HUES6 (cell line): ENCODE measurements around the gene MBNL3.

Experiments
- H3K27ac ChIP-seq: 2 replicates; pipeline ENCODE4 v1.7.0; 2013; ENCODE audit warnings: low read depth, mild to moderate bottlenecking, low read length, inconsistent platforms
- H3K27me3 ChIP-seq: 2 replicates; pipeline ENCODE4 v1.6.1; 2013; ENCODE audit warnings: low read length; ENCODE audit not compliant: control insufficient read depth, insufficient read depth
- H3K36me3 ChIP-seq: 2 replicates; pipeline ENCODE4 v1.6.1; 2013; ENCODE audit warnings: low read length; ENCODE audit not compliant: control insufficient read depth, insufficient read depth
- H3K4me1 ChIP-seq: 2 replicates; pipeline ENCODE4 v1.6.1; 2013; ENCODE audit warnings: low read length; ENCODE audit not compliant: control insufficient read depth, insufficient read depth
- H3K4me3 ChIP-seq: 2 replicates; pipeline ENCODE4 v1.5.1; 2013; ENCODE audit warnings: low read depth, low read length
- H3K9ac ChIP-seq: one replicate; pipeline ENCODE4 v1.6.1; 2013; ENCODE audit warnings: mild to moderate bottlenecking, low read length
- H3K9me3 ChIP-seq: 2 replicates; pipeline ENCODE4 v1.6.1; 2013; ENCODE audit warnings: low read depth, low read length; ENCODE audit not compliant: control insufficient read depth, insufficient read depth

The MBNL3 gene

DNA sequence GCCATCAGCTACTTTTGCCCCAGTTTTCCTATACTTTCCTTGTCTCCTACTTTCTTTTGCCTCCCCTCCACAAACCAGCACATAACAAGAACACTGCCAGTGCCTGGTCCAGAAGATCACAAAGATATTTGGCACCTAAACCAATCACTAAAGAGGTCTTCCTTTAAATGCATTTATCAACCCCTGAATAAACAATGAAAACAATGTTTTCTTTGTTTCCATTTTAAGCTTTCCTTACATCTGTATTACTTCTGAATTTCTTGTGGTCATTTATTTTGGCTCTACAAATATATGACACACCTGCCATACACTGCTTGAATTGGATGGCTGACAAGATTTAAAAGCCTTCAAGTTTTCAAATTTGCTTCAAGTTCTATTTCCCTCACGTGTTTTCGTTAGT lies 43.9 kb downstream of the MBNL3 start:
- Histone ChIP-seq H3K27ac (no peak overlapping the region), H3K36me3 (no peaks in the 10 kb centered on the region), H3K9me3 (peaks cover 4% of the 10 kb centered on the region; the same call in 1 of the 2 replicates), H3K27me3 (no peaks in the 10 kb centered on the region; the same call in 1 of the 2 replicates), H3K9ac (no peak overlapping the region), H3K4me1 (no peaks in the 10 kb centered on the region), H3K4me3 (no peak overlapping the region)

DNA sequence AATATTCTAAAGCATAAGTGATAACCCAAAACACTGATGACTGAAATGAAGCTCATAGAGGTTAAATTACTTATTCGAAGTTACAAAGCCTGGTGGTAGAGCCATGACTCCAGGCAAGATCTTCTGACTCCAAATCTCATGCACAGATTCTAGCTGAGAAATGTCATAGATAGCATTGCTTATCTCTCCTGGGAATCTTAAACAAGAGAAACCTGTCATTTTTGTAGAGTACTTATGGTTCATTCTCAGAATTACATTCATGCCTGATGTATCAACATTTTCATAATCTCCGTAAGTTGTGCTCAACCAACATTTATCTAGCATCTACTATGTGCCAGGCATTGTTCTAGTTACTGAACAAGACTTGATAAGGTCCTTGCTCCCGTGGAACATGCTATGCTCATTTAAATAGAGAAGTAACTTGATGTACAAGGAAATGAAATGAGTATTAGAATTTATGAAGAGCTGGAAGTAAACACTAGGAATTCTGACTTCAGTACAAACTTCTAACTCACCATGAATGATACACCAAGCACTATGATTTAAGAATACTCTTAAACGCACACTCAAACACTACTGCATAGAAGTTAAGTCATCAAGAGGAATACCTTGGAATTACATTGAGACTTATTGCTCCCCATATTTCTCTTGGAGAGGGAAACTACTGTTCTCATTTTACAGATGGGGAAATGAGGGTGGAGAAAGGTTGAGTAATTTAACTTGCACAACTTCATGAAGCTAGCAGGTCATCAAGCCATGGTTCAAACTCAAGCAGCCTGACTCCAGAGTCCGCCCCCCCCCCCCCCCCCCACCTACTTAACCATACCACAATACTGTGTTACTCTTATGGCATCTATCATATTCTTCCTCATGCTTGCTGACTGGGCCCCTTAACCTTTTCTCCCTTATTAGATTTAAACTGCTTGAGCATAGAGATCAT lies 45.4 kb downstream of the MBNL3 start:
- Histone ChIP-seq H3K9me3 (peaks cover 4% of the 10 kb centered on the region; the same call in 1 of the 2 replicates), H3K36me3 (no peaks in the 10 kb centered on the region), H3K27ac (no peak overlapping the region), H3K4me1 (no peaks in the 10 kb centered on the region), H3K27me3 (no peaks in the 10 kb centered on the region; the same call in 1 of the 2 replicates), H3K4me3 (no peak overlapping the region), H3K9ac (no peak overlapping the region)

DNA sequence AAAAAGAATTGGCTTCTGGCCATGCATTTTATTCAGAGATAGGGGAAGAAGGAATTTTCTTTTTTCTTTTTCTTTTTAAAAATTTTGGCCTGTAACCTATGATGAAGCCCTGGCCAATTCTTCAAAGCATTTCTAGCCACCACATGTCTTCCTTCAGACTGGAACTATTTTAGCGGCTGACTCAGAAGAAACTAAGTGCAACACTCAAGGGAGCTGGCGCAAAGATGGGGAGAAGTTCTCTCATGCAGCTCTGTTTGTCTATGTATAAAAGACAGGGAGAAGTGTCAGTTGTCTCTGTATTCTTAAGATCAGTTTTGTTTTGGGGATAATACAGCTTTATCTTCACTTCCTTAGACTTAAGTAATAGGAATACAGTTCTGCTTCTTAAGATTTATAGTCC lies 46.1 kb downstream of the MBNL3 start:
- no peak overlapping the region for H3K9ac ChIP-seq
- H3K9me3 ChIP-seq, result peaks cover 4% of the 10 kb centered on the region; the same call in 1 of the 2 replicates
- no peak overlapping the region for H3K4me3 ChIP-seq
- no peaks in the 10 kb centered on the region for H3K36me3 ChIP-seq
- no peaks in the 10 kb centered on the region for H3K4me1 ChIP-seq
- H3K27me3 ChIP-seq, result no peaks in the 10 kb centered on the region; the same call in 1 of the 2 replicates
- no peak overlapping the region for H3K27ac ChIP-seq

DNA sequence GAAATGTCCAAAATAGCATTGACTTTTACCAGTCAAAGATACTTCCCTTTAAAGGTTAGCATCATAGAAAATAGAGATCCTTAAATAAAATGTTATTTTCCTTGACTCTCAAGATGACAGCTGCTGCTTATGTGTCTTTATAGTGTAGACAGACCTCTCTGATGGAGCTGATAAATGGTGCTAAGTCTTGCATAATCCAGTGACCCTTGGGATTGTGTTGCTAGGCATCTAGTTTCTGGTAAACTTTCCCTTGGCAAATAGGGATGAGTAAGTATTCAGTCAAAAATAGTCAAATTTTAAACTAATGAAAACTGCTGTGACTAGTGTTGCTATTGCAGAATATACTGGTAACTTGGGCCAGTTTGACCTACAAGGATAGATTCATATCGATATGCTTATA lies 53.6 kb downstream of the MBNL3 start:
- Histone ChIP-seq H3K27ac (no peak overlapping the region), H3K4me3 (no peak overlapping the region), H3K27me3 (no peaks in the 10 kb centered on the region; the same call in 1 of the 2 replicates), H3K4me1 (peaks cover 6% of the 10 kb centered on the region), H3K9me3 (no peaks in the 10 kb centered on the region), H3K36me3 (no peaks in the 10 kb centered on the region), H3K9ac (no peak overlapping the region)

DNA sequence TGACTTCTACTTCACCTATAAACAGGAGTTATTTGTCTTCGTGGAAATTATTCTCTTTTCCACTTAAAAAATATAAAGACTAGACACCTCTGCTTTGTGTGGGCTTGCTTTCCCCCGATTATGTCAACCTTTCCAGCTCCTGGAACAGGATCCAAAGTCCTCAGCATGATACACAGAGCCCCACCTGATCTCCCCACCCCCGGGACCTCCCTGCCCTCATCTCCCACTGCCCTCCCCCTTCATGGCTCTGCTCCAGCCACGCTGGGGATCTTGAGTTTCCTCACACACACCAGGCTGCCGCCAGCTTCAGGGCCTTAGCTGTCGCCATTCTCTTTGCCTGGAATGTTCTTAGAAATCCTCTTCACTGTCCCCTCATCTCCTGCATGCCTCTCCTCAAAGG lies 55.3 kb downstream of the MBNL3 start:
- H3K9me3 ChIP-seq, result no peaks in the 10 kb centered on the region
- H3K4me1 ChIP-seq, result peaks cover 6% of the 10 kb centered on the region
- H3K4me3 ChIP-seq, result no peak overlapping the region
- H3K27ac ChIP-seq, result no peak overlapping the region
- H3K27me3 ChIP-seq, result peaks cover under 1% of the 10 kb centered on the region; the same call in 1 of the 2 replicates
- H3K9ac ChIP-seq, result no peak overlapping the region
- H3K36me3 ChIP-seq, result no peaks in the 10 kb centered on the region

DNA sequence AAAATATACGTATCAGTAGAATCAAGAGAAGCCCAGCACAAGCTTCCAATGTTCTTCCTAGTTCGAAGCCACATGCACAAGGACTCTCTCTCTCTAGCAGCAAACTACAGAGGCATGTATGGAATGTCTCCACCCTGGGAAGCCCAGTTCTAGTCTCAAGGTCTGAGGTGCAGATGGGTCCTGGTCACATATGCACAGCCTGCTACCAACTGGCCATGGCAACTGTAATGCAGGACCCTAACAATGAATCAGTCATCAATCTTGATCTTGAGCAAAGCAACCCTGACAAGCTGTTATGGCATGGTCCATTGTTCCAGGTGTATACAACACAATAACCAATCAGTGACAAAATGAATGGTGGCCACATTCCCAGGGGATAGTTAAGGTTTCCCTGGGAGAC lies 55.8 kb downstream of the MBNL3 start:
- H3K9ac ChIP-seq, result no peak overlapping the region
- H3K9me3 ChIP-seq, result no peaks in the 10 kb centered on the region
- peaks cover 2% of the 10 kb centered on the region; the same call in 1 of the 2 replicates for H3K27me3 ChIP-seq
- H3K27ac ChIP-seq, result no peak overlapping the region
- H3K36me3 ChIP-seq, result no peaks in the 10 kb centered on the region
- H3K4me3 ChIP-seq, result no peak overlapping the region
- peaks cover 6% of the 10 kb centered on the region for H3K4me1 ChIP-seq

DNA sequence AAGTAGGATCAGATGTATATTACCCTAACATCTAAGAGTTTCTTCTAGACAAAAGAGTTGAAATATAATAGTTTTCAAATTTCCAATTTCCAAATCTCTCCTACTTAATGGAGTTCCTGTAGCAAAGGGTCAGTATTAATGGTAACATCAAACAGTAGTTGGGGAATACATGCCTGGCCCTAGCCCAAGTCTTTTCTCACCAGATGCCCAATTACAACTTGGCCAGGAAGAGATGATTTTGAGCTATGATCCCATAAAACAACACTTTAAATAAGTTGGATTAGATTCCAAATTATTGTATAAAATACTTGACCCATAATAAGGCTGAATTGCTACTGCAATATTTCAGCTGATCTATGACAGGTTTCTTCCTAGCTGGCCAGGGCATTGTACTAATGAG lies 59.9 kb downstream of the MBNL3 start:
- Histone ChIP-seq H3K4me1 (peaks cover 6% of the 10 kb centered on the region), H3K4me3 (no peak overlapping the region), H3K27me3 (peaks cover 8% of the 10 kb centered on the region; the same call in 1 of the 2 replicates), H3K27ac (no peak overlapping the region), H3K9ac (no peak overlapping the region), H3K9me3 (no peaks in the 10 kb centered on the region), H3K36me3 (no peaks in the 10 kb centered on the region)

DNA sequence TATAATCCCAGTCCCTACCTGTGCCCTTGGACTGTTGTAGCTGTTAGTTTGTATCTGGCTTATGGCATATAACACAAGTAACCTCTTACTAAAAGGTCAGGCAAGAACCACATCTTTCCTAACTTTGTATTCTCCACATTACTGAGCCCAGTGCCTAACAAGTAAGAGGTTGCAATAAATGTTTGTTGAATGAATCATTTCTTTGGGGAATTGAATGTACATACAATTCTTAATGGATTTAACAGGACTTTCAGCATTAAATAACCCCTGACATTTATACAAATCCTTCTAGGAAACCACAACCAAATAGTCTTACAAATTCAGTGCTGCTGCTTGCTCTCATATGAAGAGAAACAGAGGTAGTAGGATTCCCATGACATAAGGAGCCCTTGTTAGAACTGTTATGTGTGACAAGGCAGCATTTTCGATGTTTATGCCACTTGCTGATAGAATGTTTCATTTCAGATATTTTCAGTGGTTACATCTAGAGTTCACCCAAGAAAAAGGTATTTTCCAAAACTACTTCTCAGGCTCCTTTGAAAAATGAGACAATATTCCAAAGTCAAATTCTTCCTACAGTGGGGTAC lies 62.0 kb downstream of the MBNL3 start:
- Histone ChIP-seq H3K4me3 (no peak overlapping the region), H3K27me3 (peaks cover 11% of the 10 kb centered on the region; the same call in 1 of the 2 replicates), H3K27ac (no peak overlapping the region), H3K36me3 (no peaks in the 10 kb centered on the region), H3K9me3 (no peaks in the 10 kb centered on the region), H3K4me1 (no peaks in the 10 kb centered on the region; the same call in 1 of the 2 replicates), H3K9ac (no peak overlapping the region)

DNA sequence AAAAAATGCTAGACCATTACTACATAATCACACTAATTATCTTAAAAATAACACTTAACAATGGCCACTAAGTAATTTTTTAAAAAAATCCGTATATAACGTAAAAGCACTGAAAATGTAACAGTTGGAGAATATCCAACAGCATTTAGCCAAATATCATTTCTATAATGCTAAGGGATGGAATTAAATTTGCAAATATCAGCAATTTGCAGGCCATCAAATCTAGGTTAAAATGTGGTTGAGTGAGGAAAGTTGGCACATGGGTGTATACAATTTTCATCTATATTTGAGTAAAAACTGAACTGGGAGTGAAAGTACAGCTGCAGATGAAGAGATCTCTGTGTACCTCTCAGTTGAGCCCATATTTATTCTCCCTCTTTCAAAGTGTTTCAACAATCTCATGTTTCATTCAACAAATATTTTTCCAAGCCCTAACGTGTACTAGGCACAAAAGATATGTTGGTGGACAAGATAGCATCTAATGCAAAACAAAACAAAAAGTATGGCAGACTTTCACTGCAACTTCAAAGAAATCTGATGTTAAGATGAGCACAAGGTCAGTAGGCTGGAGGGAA lies 63.0 kb downstream of the MBNL3 start:
- H3K27ac ChIP-seq, result no peak overlapping the region
- H3K9me3 ChIP-seq, result no peaks in the 10 kb centered on the region
- peaks cover 11% of the 10 kb centered on the region; the same call in 1 of the 2 replicates for H3K27me3 ChIP-seq
- no peaks in the 10 kb centered on the region; the same call in 1 of the 2 replicates for H3K4me1 ChIP-seq
- no peak overlapping the region for H3K9ac ChIP-seq
- no peak overlapping the region for H3K4me3 ChIP-seq
- no peaks in the 10 kb centered on the region for H3K36me3 ChIP-seq

DNA sequence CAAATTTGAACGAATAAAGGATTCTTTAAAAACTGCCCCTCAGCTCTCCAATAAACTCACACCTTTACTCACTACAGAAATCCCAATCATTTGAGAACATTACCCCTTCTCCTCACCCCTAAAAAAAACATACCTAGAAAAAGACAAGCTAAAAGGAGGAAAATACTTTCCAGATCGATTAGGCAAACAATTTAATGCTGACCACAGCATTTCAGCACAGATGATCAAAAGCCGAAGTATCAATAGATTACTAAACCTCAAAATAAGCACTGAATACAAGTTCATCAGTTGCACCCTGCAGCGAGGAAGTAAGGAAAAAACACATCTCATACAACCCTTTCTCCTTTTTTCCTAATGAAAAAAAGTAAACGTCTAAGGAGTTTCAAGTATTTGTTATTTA lies 65.5 kb downstream of the MBNL3 start:
- H3K9me3 ChIP-seq, result no peaks in the 10 kb centered on the region
- H3K9ac ChIP-seq, result no peak overlapping the region
- no peak overlapping the region for H3K4me3 ChIP-seq
- no peaks in the 10 kb centered on the region for H3K36me3 ChIP-seq
- H3K4me1 ChIP-seq, result no peaks in the 10 kb centered on the region; the same call in 1 of the 2 replicates
- no peak overlapping the region for H3K27ac ChIP-seq
- peaks cover 9% of the 10 kb centered on the region; the same call in 1 of the 2 replicates for H3K27me3 ChIP-seq

DNA sequence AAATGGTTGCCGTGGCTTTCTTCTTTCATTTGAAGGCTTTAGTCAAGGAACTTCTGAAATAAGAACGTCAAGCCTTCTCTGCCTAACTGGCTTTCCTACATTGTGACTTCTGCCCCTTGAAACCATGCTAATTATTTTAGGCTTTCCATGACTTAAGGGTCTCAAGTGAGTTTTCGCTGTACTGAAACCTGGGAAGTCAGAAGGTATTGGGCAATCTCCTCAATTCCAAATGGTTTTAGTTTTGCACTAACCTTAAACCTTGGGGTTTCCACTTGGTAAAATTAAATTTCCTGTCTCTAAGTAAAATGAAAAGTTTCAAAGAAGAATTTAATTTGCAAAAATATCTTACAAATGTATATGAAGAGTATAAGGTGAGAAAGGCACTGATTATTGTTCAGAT lies 73.8 kb downstream of the MBNL3 start:
- Histone ChIP-seq H3K9ac (no peak overlapping the region), H3K9me3 (no peaks in the 10 kb centered on the region), H3K4me1 (peaks cover 46% of the 10 kb centered on the region), H3K27ac (no peak overlapping the region), H3K4me3 (no peak overlapping the region), H3K36me3 (no peaks in the 10 kb centered on the region), H3K27me3 (peaks cover 41% of the 10 kb centered on the region; the same call in 1 of the 2 replicates)
